ENCODE results near the gene KPNB1.
A peak's percentile ranks its signal among the peaks of the same experiment; 100 is the strongest.

KPNB1 gene

GRCh38 chr17:47717261-47717697 is 67.6 kb downstream of the KPNB1 start:
- H3K27ac Mint-ChIP-seq = peak overlapping the region; percentile 99
- no peaks in the 10 kb centered on the region for H3K36me3 Mint-ChIP-seq
- peaks cover 78% of the 10 kb centered on the region for H3K4me1 Mint-ChIP-seq (ENCODE audit: low read depth)
- peak overlapping the region; percentile 86 for H3K4me3 Mint-ChIP-seq
- H3K27me3 Mint-ChIP-seq = no peaks in the 10 kb centered on the region
- no peaks in the 10 kb centered on the region for H3K9me3 Mint-ChIP-seq (ENCODE audit: low read depth)

GRCh38 chr17:47717979-47718621 is 68.4 kb downstream of the KPNB1 start:
- H3K27me3 Mint-ChIP-seq = no peaks in the 10 kb centered on the region
- H3K4me3 Mint-ChIP-seq = peak overlapping the region; percentile 86
- H3K4me1 Mint-ChIP-seq (ENCODE audit: low read depth) = peaks cover 83% of the 10 kb centered on the region
- no peaks in the 10 kb centered on the region for H3K36me3 Mint-ChIP-seq
- H3K9me3 Mint-ChIP-seq (ENCODE audit: low read depth) = no peaks in the 10 kb centered on the region
- H3K27ac Mint-ChIP-seq = peak overlapping the region; percentile 99

GRCh38 chr17:47718634-47719405 is 69.1 kb downstream of the KPNB1 start:
- Mint-ChIP-seq H3K4me3 (peak overlapping the region; percentile 86), H3K4me1 (ENCODE audit: low read depth) (peaks cover 89% of the 10 kb centered on the region), H3K27ac (peak overlapping the region; percentile 99), H3K9me3 (ENCODE audit: low read depth) (no peaks in the 10 kb centered on the region), H3K36me3 (no peaks in the 10 kb centered on the region), H3K27me3 (no peaks in the 10 kb centered on the region)

DNA sequence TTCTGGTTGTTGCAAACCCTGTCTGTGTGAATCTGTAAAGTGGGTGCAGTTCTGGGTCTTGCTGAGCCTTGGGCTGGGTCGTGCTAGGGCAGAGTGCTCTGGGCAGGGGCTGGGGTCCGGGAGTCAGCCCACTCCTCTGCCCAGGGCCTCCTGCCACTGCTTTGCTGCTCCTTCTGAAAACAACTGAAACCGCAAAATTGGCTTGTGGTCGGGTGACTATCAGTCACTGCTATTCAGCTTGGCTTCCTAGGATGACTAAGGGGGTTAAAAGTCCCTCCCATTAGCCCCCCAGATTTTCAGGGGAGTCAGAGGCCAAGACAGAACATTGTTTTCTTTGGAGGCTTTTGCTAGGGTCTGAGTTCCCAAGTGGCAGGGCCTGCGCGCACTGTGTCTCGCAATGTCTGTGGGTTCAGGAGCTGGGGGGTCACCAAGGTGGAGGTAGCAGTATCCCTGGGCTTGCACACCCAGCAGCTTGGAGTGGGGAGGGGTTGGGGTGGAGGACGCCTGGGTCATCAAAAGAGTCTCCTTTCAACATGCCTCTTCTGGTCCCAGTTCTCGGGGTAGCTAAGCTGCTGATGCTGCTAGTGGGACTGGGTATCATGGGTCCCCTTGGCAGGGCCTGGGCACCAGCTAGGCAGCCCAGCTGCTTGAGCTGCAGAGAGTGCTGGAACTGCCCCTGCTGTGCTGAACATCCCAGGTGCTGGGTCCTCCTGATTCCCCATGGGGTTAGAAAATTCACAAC is 69.9 kb downstream of the KPNB1 start:
- Mint-ChIP-seq H3K36me3 (no peaks in the 10 kb centered on the region), H3K4me3 (peak overlapping the region; percentile 86), H3K27me3 (no peaks in the 10 kb centered on the region), H3K27ac (peak overlapping the region; percentile 99), H3K9me3 (ENCODE audit: low read depth) (no peaks in the 10 kb centered on the region), H3K4me1 (ENCODE audit: low read depth) (peaks cover 88% of the 10 kb centered on the region)

- H3K4me1 Mint-ChIP-seq (ENCODE audit: low read depth) = peaks cover 91% of the 10 kb centered on the region
- H3K4me3 Mint-ChIP-seq = peak overlapping the region; percentile 86
- no peaks in the 10 kb centered on the region for H3K9me3 Mint-ChIP-seq (ENCODE audit: low read depth)
- H3K36me3 Mint-ChIP-seq = no peaks in the 10 kb centered on the region
- H3K27me3 Mint-ChIP-seq = no peaks in the 10 kb centered on the region
- H3K27ac Mint-ChIP-seq = peak overlapping the region; percentile 99
Measured at GRCh38 chr17:47720196-47720595, 70.5 kb downstream of the KPNB1 start.

DNA sequence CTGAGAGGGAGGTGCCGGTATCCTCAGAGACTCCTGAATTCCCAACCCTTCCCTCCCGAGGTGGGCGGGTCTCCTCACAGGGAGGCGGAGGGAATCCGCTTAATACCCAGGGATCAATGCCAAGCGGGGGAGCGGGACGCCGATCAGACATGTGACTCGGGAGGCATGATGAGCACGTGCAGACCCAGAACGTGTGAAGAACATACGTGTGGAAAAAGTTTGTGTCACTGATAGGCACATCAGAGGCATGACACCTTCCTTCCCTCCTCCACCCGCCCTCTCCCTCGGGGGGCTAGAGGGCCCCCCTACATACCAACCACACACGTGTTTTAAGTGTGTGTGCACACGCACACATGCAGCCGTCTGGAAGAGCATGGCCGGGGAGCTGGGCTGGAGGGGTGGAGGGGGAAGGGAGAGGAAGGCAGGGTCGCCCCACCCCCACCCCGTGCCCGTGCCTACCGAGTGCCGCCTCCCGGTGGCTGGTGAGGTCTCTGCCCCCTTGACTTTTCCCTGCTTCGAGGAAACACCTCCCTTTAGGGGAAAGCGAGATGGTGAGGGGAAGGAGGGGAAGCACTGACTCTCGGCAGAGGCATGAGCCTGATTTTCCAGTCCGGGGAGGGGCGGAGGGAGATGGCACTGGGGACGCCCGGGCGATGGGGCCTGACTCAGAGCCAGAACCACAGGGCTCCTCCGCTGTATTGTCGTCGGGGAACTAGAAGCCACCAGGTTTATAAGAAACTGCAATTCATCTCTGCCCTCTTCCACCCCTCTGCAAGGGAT is 71.2 kb downstream of the KPNB1 start:
- Mint-ChIP-seq H3K36me3 (no peaks in the 10 kb centered on the region), H3K27me3 (no peaks in the 10 kb centered on the region), H3K4me3 (peak overlapping the region; percentile 86), H3K27ac (peak overlapping the region; percentile 99), H3K9me3 (ENCODE audit: low read depth) (no peaks in the 10 kb centered on the region), H3K4me1 (ENCODE audit: low read depth) (peaks cover 87% of the 10 kb centered on the region)

GRCh38 chr17:47721725-47722124 is 72.0 kb downstream of the KPNB1 start:
- H3K9me3 Mint-ChIP-seq (ENCODE audit: low read depth) = no peaks in the 10 kb centered on the region
- H3K27me3 Mint-ChIP-seq = no peaks in the 10 kb centered on the region
- peak overlapping the region; percentile 84 for H3K4me3 Mint-ChIP-seq
- no peaks in the 10 kb centered on the region for H3K36me3 Mint-ChIP-seq
- peak overlapping the region; percentile 99 for H3K27ac Mint-ChIP-seq
- H3K4me1 Mint-ChIP-seq (ENCODE audit: low read depth) = peaks cover 88% of the 10 kb centered on the region

- Mint-ChIP-seq H3K4me1 (ENCODE audit: low read depth) (peaks cover 72% of the 10 kb centered on the region), H3K27me3 (no peaks in the 10 kb centered on the region), H3K27ac (peak overlapping the region; percentile 58), H3K4me3 (no peak overlapping the region), H3K36me3 (no peaks in the 10 kb centered on the region), H3K9me3 (ENCODE audit: low read depth) (no peaks in the 10 kb centered on the region)
Measured at GRCh38 chr17:47724705-47725104, 75.0 kb downstream of the KPNB1 start.

- H3K36me3 Mint-ChIP-seq = no peaks in the 10 kb centered on the region
- H3K9me3 Mint-ChIP-seq (ENCODE audit: low read depth) = no peaks in the 10 kb centered on the region
- H3K27me3 Mint-ChIP-seq = no peaks in the 10 kb centered on the region
- peaks cover 67% of the 10 kb centered on the region for H3K4me1 Mint-ChIP-seq (ENCODE audit: low read depth)
- peak overlapping the region; percentile 47 for H3K27ac Mint-ChIP-seq
- peak overlapping the region; percentile 27 for H3K4me3 Mint-ChIP-seq
Measured at GRCh38 chr17:47725446-47726111, 75.9 kb downstream of the KPNB1 start.

GRCh38 chr17:47726796-47727703 is 77.3 kb downstream of the KPNB1 start:
- Mint-ChIP-seq H3K36me3 (no peaks in the 10 kb centered on the region), H3K27me3 (no peaks in the 10 kb centered on the region), H3K4me3 (no peak overlapping the region), H3K27ac (peak overlapping the region; percentile 50), H3K9me3 (ENCODE audit: low read depth) (no peaks in the 10 kb centered on the region), H3K4me1 (ENCODE audit: low read depth) (peaks cover 67% of the 10 kb centered on the region)

DNA sequence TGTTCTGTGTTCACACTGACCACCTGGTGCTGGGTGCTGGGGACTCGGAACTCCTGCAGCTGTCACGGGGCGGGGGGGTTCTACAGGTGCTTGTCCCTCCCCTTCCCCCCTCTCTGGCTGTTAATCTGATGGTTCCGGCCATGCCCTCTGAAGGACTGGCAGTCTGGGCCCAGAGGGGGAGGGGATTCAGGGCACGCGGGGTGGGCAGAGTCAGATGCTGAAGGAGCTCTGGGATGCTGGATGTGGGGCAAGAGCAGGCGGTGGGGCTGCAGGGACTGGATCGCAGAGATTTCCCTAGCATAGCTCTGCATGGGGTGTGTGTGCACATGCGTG is 78.0 kb downstream of the KPNB1 start:
- H3K9me3 Mint-ChIP-seq (ENCODE audit: low read depth) = no peaks in the 10 kb centered on the region
- peaks cover 69% of the 10 kb centered on the region for H3K4me1 Mint-ChIP-seq (ENCODE audit: low read depth)
- H3K4me3 Mint-ChIP-seq = no peak overlapping the region
- no peaks in the 10 kb centered on the region for H3K36me3 Mint-ChIP-seq
- H3K27ac Mint-ChIP-seq = peak overlapping the region; percentile 73
- H3K27me3 Mint-ChIP-seq = no peaks in the 10 kb centered on the region

DNA sequence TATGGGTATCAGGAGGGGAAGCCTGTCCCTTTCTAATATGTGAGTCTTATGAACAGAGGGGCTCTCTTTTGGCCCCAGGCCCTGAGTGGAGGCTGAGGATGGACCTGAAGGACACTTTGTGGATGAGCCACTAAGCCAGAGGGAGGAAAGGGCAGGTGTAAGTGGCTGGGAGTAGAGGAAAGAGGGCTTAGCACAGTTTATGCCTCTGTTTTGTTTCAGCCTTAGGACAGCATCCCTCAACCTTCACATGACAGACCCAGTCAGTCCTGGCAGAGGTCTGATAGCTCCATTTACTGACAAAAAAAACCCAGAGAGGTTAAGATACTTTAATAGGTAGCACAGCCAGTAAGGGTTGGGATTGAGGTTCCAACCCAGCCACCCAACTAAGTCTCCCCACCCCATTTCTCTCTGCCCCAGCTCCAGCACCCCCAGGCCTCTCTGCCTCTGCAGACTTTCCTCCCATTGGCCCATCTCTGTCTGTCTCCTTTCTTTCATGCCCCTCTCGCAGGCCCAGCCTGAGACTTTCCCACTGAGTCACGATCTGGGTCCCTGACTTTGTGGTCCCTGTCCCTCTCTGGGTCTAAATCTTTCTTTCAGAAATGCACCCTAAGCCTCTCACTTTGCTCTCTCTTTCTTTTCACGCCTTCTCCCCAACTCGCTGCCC is 78.6 kb downstream of the KPNB1 start:
- Mint-ChIP-seq H3K36me3 (no peaks in the 10 kb centered on the region), H3K4me3 (no peak overlapping the region), H3K9me3 (ENCODE audit: low read depth) (no peaks in the 10 kb centered on the region), H3K27me3 (no peaks in the 10 kb centered on the region), H3K4me1 (ENCODE audit: low read depth) (peaks cover 65% of the 10 kb centered on the region), H3K27ac (peak overlapping the region; percentile 73)

DNA sequence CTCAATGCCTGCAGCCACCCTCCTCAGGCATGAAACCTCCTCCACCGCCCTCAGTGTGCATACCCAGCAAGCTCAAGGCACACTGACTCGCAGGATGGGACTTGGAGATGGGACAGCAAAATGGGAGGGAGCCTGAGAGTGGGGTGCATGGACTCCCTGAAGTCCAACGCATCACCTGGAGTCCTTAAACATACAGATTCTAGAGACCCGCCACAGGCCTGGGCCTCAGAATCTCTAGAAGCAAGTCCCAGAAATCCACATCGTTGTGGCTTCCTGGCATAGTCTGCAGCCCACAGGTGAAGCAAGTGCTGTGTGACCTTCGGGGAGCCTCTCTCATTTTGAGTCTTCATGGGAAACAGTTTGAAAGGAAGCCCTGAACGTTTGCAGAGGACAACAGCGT is 79.8 kb downstream of the KPNB1 start:
- Mint-ChIP-seq H3K4me1 (ENCODE audit: low read depth) (peaks cover 60% of the 10 kb centered on the region), H3K4me3 (no peak overlapping the region), H3K36me3 (no peaks in the 10 kb centered on the region), H3K27me3 (no peaks in the 10 kb centered on the region), H3K9me3 (ENCODE audit: low read depth) (no peaks in the 10 kb centered on the region), H3K27ac (peak overlapping the region; percentile 34)

Data from activated naive CD8-positive, alpha-beta T cell (primary cell).